Heart left ventricle (tissue), 16 donors: Measurements from ENCODE around the gene XRN2. TPM values are rescaled to one million over a fixed set of nuclear protein-coding genes. Genes with fewer than 3 reads are reported as not detected.

ENCODE experiments used
- ATAC-seq, 4 donors: fragments of 200-7000 bp; cut with Tn5 transposase; one replicate each; pipeline ENCODE4 v1.9.1; 2020 to 2022; ENCODE audit warnings: moderate library complexity in 4 of 4, mild to moderate bottlenecking in 3 of 4, moderate number of reproducible peaks in 1 of 4
- DNase-seq, 5 donors: peaks; one replicate each; pipeline ENCODE4 v3.0.0-alpha.2; 2020
- H3K27ac ChIP-seq, 12 donors: fragments of 200-600 bp; sonication (generic) in 4 of 12; one replicate each; pipeline versions ENCODE4 v1.5.0 to v1.8.0; 2016 to 2022; ENCODE audit warnings: mild to moderate bottlenecking in 2 of 12
- H3K27me3 ChIP-seq, 9 donors: fragments of 200-600 bp; sonication (generic) in 2 of 9; one replicate each; pipeline versions ENCODE4 v1.5.1 to v1.8.0; 2016 to 2022; ENCODE audit warnings: mild to moderate bottlenecking in 3 of 9
- H3K36me3 ChIP-seq, 9 donors: fragments of 200-600 bp; sonication (generic) in 2 of 9; one replicate each; pipeline versions ENCODE4 v1.5.0 to v1.8.0; 2018 to 2022; ENCODE audit warnings: mild to moderate bottlenecking in 2 of 9
- H3K4me1 ChIP-seq, 12 donors: fragments of 200-600 bp; sonication (generic) in 4 of 12; one replicate each; pipeline versions ENCODE4 v1.5.0 to v1.8.0; 2016 to 2022; ENCODE audit warnings: mild to moderate bottlenecking in 3 of 12
- H3K4me3 ChIP-seq, 12 donors: fragments of 200-600 bp; sonication (generic) in 4 of 12; one replicate each; pipeline versions ENCODE4 v1.5.0 to v1.8.0; 2017 to 2022; ENCODE audit warnings: mild to moderate bottlenecking in 9 of 12, moderate library complexity in 4 of 12
- H3K9me3 ChIP-seq, 12 donors: fragments of 200-600 bp; sonication (generic) in 4 of 12; one replicate each; pipeline versions ENCODE4 v1.5.0 to v1.8.0; 2016 to 2022; ENCODE audit warnings: mild to moderate bottlenecking in 1 of 12
- POLR2A ChIP-seq, 2 donors: fragments of 450-650 bp; IDR thresholded peaks; one replicate each; pipeline ENCODE4 v1.6.1; 2017; ENCODE audit warnings: antibody characterized with exemption in 2 of 2, mild to moderate bottlenecking in 2 of 2, moderate library complexity in 2 of 2
- WGBS, 4 donors: extraction: QIAGEN DNeasy Blood & Tissue Kit in 2 of 4; methylation state at CpG; one replicate each; pipeline versions ENCODE4 v1.1.5 to v1.1.7; 2013 to 2018; 5-methylcytosine and 5-hydroxymethylcytosine counted together
- intact Hi-C, 10 donors: fragments of 100-400 bp; cut with DNase I; formaldehyde crosslinking; loops; one replicate each; pipeline versions ENCODE4 v1.11.1 to v1.14.2; 2022
- polyA plus RNA-seq, 2 donors: library from polyadenylated mRNA; stranded (reverse); fragments of 200-250 nt; gene quantifications; one replicate each; pipeline ENCODE4 v1.2.3, GENCODE V29; 2013
- total RNA-seq, 9 donors: library from RNA; depleted of rRNA in 2 of 9; stranded (reverse); fragments of >200 nt in 2 of 9; fragmentation: NEBNext Ultra II Directional in 3 of 9; extraction: Animal tissue kit (Norgen Biotek cat#: 25700) in 3 of 9; gene quantifications; one replicate each; pipeline versions ENCODE4 v1.1.0 to v1.2.4, GENCODE V29; 2016 to 2023
- TF ChIP-seq, protein P1 (sequence below), 12 donors: fragments of 200-600 bp; sonication (generic) in 4 of 12; IDR thresholded peaks; one replicate each; pipeline versions ENCODE4 v1.5.0 to v1.8.0; 2018 to 2022; ENCODE audit warnings: antibody characterized with exemption in 12 of 12, mild to moderate bottlenecking in 5 of 12
- donor health status: ischemic (EF 13 %, LVEDD 7.1; RV severe dilation, severe dysfunction).
- donor health status: healthy with polysubstance abuse.
- donor health status: DM: no; HTN: yes; CAD: no.
- donor health status: DM: no; HTN: no; CAD: no.
- donor health status: ischemic (EF 25% LVEDD 6.9; RV normal size, moderate dysfunction).
- donor health status: ischemic (EF 25% LVEDD 5.7; RV mildly dilated, moderate dysfunction).
- donor health status: healthy.
- donor health status: DM: yes; HTN: yes; CAD: no.
- donor health status: ischemic (EF 35%, LVEDD 5.7; RV mildly dilated, moderate dysfunction).
- donor health status: nonischemic (EF 11% LVEDD 7.7; RV severe dilation, severe dysfunction).
- donor health status: DM: yes; HTN: yes; CAD: no.
- donor health status: PGD.
- donor health status: ischemic (EF 29% LVEDD 5.4; RV normal size, mild dysfunction).
- donor health status: nonischemic (EF 23%, LVEDD 6.1; RV moderate dilation, normal function).

Gene XRN2
- total and polyA plus RNA-seq, 11 donors = 6.2 to 48.3 (median 33.2) TPM

DNA sequence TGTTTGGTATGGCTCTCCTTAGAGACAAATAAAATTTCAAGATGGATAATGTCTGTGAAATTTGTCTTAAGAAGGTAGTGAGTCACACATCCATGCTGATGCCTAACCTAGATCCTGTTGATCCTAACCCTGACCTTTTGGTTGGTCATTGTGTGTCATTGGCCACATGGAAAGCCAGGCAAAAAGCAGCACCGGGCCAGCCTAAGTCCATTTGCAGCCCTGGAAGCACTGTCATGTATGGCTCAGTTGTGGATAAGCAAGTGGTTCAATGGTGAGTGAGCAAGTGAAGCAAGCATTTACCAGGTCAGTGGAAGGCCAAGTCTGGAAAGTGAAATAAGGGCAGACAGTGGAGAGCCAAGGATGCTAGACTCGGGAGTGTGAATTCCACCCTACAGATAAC, 12.1 kb upstream of the XRN2 start:
- DNase-seq = no peak
- no peak overlapping the region for H3K4me3 ChIP-seq
- intact Hi-C loops = loop anchor here in 1 of 10 donors (10.0 kb wide), 1 partner anchor 94 kb away; no protein-coding TSS in a partner anchor

DNA sequence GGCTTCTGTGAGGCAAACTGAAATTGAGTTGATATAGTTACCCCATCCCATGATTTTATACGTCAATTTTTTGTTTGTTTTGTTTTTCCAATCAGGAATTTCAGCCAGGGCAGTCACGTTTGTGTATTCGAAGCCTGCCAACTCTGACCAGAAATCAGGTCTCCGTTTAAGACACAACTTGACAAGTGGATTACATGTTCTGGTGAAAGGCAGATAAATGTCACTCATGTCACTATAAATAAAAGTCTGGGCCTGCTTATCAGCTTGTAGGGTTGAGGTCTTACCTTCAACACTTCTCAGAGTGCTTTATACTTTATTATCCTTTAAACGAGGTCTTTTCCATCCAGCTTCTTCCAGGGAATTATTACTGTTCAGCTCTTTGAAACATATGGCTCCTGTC, 8.4 kb upstream of the XRN2 start:
- Histone ChIP-seq H3K4me1 (peaks cover 0 to 3% (median 0%) of the 10 kb centered on the region in 12 donors), H3K27ac (peak overlapping the region in 1 of 12 donors; percentile 9), H3K4me3 (no peak overlapping the region), H3K27me3 (peaks cover 0 to 16% (median 0%) of the 10 kb centered on the region in 9 donors), H3K9me3 (no peaks in the 10 kb centered on the region), H3K36me3 (no peaks in the 10 kb centered on the region)
- intact Hi-C loops = loop anchor here in 1 of 10 donors (10.0 kb wide), 1 partner anchor 90 kb away; no protein-coding TSS in a partner anchor
- ATAC-seq (peak in 1 of 4 donors; percentile 63), DNase-seq (no peak)
- no peak for TF ChIP-seq POLR2A (IDR thresholded peaks at IDR 0.05)
- TF ChIP-seq, protein P1, sequence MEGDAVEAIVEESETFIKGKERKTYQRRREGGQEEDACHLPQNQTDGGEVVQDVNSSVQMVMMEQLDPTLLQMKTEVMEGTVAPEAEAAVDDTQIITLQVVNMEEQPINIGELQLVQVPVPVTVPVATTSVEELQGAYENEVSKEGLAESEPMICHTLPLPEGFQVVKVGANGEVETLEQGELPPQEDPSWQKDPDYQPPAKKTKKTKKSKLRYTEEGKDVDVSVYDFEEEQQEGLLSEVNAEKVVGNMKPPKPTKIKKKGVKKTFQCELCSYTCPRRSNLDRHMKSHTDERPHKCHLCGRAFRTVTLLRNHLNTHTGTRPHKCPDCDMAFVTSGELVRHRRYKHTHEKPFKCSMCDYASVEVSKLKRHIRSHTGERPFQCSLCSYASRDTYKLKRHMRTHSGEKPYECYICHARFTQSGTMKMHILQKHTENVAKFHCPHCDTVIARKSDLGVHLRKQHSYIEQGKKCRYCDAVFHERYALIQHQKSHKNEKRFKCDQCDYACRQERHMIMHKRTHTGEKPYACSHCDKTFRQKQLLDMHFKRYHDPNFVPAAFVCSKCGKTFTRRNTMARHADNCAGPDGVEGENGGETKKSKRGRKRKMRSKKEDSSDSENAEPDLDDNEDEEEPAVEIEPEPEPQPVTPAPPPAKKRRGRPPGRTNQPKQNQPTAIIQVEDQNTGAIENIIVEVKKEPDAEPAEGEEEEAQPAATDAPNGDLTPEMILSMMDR (IDR thresholded peaks at IDR 0.05) = no peak
- 21 to 42% (median 32%) methylated on average over 5 of the region's 5 CpGs for WGBS, 4 donors

More for the DNA sequence above, 12.1 kb upstream of the XRN2 start:
- peaks cover 0 to 3% (median 0%) of the 10 kb centered on the region in 12 donors for H3K4me1 ChIP-seq
- no peaks in the 10 kb centered on the region for H3K36me3 ChIP-seq
- peaks cover 0 to 4% (median 0%) of the 10 kb centered on the region in 12 donors for H3K9me3 ChIP-seq
- 64 to 87% (median 78%) methylated on average over 2 of the region's 2 CpGs for WGBS, 4 donors
- H3K27me3 ChIP-seq = peaks cover 0 to 20% (median 0%) of the 10 kb centered on the region in 9 donors
- H3K27ac ChIP-seq = no peak overlapping the region
- ATAC-seq = no peak
- no peak for TF ChIP-seq POLR2A (IDR thresholded peaks at IDR 0.05)
- TF ChIP-seq, protein P1 (IDR thresholded peaks at IDR 0.05) = no peak

DNA sequence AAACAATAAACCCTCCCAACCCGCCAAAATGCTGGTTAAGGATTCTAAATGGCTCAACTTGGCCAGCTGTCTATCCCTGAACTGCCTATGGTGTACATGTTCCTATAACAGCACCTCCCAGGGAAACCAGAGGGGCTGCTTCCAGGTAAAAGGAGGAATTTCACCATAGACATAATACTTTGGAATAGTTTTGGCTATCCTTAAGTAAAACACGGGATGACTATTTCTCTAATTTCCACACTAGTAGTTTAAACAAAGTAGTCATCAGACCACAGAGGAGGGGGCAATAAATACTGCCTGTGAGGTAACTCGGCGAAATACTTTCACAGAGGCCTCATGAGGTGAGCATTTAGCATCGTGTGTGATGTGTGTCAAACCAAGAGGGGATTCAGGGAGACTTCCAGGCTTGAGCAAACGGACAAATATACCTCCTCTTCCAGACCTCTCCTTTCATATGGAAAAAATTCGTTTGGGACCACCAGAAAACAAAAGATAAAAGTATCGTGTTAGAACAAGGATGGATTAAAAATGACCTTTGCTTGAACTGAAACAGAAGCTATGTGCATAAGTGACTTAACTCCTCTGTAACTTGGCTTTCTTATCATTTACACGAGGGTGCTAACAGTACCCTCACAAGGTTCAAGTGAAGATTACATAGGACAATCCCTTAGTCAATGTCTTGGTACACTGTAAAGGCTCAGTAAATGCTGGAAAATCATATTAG, 1.0 kb upstream of the XRN2 start:
- H3K4me1 ChIP-seq = peaks cover 0 to 23% (median 16%) of the 10 kb centered on the region in 12 donors
- DNase-seq (no peak), ATAC-seq (no peak)
- TF ChIP-seq, protein P1 (IDR thresholded peaks at IDR 0.05) = no peak
- TF ChIP-seq POLR2A (IDR thresholded peaks at IDR 0.05) = no peak
- H3K9me3 ChIP-seq = no peaks in the 10 kb centered on the region
- no peaks in the 10 kb centered on the region for H3K36me3 ChIP-seq
- peak overlapping the region; percentile 75 to 100 (median 92) for H3K4me3 ChIP-seq
- intact Hi-C loops = loop anchor here in 1 of 10 donors (5.0 to 10.0 kb wide), 2 partner anchors 65 to 177 kb away; partner anchors contain the start of gene KIZ
- H3K27me3 ChIP-seq = peaks cover 0 to 2% (median 0%) of the 10 kb centered on the region in 9 donors
- WGBS, 4 donors = 56 to 61% (median 56%) methylated on average over 9 of the region's 9 CpGs
- peak overlapping the region in 9 of 12 donors; percentile 91 to 100 (median 96) for H3K27ac ChIP-seq

DNA sequence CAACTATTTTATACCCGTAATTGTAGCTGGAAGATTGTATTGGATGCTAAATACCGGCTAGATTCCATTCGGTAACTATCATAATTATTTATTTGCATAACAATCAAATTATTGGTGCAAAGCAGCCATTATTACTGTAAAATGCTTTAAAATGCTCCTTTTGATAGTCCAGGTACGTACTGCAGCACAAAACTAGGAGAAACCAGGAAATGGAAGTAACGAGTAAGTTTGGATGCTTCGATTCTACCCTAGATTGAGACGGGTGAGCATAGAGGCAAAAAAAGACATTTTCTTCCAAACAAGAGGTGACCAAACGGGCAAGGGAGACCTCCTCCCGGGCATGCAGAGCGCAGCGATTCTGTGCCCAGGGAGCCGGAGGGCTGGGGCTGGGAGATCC, 469 bp upstream of the XRN2 start:
- WGBS, 4 donors = 5 to 7% (median 5%) methylated on average over 12 of the region's 12 CpGs
- intact Hi-C loops = loop anchor here in 1 of 10 donors (5.0 to 10.0 kb wide), 2 partner anchors 65 to 178 kb away; partner anchors contain the start of gene KIZ
- H3K4me3 ChIP-seq = peak overlapping the region; percentile 75 to 100 (median 92)
- H3K27ac ChIP-seq = peak overlapping the region; percentile 90 to 100 (median 96)
- H3K4me1 ChIP-seq = peaks cover 0 to 23% (median 16%) of the 10 kb centered on the region in 12 donors
- no peak for TF ChIP-seq POLR2A (IDR thresholded peaks at IDR 0.05)
- H3K27me3 ChIP-seq = no peaks in the 10 kb centered on the region
- DNase-seq = no peak
- no peaks in the 10 kb centered on the region for H3K9me3 ChIP-seq
- no peaks in the 10 kb centered on the region for H3K36me3 ChIP-seq
- peak in 3 of 4 donors; percentile 40 to 67 (median 62) for ATAC-seq
